Activated T-helper 1 cell treated with Interleukin-2 at 50 U/mL for 16 hours (primary cell): ENCODE data around the gene TOM1L2.

Experiments used
- DNase-seq: peaks from one replicate; pipeline ENCODE4 v3.0.0-alpha.2; 2020; ENCODE audit warnings: low read depth

Gene TOM1L2

GRCh38 chr17:17806611-17807274, 165.5 kb downstream of the TOM1L2 start:
- DNase-seq = no peak

GRCh38 chr17:17806035-17806434, 166.2 kb downstream of the TOM1L2 start:
- no peak for DNase-seq

- no peak for DNase-seq
Observed at GRCh38 chr17:17805575-17805974, 166.6 kb downstream of the TOM1L2 start.

DNA sequence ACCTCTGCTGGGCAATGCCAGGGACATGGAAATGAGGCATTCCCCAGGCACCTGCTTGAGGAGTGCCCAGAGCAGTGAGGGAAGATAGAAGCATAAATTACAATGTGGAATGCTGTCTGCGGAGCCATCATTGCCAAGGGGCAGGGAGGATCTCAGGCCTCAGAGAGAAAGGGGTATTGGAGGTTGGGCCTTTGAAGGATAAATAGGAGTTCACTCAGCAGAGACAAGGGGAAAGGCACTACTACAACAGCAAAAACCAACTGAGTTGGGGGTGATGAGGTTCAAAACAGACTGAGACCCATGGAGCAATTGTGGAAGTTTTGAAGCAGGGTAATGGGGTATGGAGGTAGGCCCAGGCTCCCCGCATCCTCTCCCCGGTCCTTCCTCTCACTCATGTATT, 168.2 kb downstream of the TOM1L2 start:
- no peak for DNase-seq

DNA sequence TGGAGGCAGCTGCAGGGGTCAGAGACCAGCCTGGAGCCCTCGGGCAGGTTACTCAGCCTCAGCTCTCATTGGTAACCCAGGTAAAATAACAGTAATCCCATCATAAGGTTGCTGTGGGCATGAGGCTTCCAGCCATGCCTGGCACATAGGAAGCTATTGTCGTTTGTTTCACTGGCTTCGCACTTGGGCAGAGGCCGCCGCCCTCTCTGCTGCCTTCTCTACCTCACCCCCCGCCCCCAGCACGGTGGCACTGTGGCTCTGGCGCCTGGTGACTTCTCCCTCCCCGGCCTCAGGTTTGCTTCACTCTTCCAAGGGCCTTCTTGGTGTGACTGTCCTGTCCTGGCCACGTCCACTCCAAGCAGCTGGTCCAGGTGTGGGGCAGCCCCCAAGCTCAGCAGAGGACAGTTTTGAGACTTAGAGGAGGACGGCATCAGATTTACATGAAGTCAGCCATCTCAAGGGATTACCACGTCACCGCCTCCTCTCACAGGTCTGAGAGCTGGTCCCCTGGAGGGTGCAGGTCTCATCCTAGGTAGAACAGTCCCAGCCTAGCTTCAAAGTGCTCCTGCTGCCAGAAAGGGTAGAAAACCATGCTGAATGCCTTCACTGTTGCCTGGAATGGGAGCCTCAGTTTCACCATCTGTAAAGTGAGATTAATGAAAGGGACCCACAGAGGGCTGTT, 170.3 kb downstream of the TOM1L2 start:
- no peak for DNase-seq

GRCh38 chr17:17800504-17801021, 171.6 kb downstream of the TOM1L2 start:
- DNase-seq = no peak

- no peak for DNase-seq
Observed at GRCh38 chr17:17798573-17799255, 173.5 kb downstream of the TOM1L2 start.

GRCh38 chr17:17798010-17798556, 174.1 kb downstream of the TOM1L2 start:
- DNase-seq = no peak

DNA sequence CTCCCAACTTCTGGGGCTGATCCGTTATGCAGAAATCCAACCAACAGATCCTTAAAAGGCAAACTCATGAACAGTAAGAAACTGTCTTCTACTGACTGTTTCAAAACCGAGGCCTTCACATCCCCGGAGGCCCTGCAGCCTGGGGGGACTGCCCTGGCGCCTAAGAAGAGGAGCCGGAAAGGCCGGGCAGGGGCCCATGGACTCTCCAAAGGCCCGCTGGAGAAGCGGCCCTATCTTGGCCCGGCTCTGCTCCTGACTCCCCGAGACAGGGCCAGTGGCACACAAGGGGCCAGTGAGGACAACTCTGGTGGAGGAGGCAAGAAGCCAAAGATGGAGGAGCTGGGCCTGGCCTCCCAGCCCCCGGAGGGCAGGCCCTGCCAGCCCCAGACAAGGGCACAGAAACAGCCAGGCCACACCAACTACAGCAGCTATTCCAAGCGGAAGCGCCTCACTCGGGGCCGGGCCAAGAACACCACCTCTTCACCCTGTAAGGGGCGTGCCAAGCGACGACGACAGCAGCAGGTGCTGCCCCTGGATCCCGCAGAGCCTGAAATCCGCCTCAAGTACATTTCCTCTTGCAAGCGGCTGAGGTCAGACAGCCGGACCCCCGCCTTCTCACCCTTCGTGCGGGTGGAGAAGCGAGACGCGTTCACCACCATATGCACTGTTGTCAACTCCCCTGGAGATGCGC, 174.9 kb downstream of the TOM1L2 start:
- DNase-seq = no peak

- no peak for DNase-seq
Observed at GRCh38 chr17:17796787-17797061, 175.5 kb downstream of the TOM1L2 start.

GRCh38 chr17:17795946-17796786, 176.0 kb downstream of the TOM1L2 start:
- no peak for DNase-seq

DNA sequence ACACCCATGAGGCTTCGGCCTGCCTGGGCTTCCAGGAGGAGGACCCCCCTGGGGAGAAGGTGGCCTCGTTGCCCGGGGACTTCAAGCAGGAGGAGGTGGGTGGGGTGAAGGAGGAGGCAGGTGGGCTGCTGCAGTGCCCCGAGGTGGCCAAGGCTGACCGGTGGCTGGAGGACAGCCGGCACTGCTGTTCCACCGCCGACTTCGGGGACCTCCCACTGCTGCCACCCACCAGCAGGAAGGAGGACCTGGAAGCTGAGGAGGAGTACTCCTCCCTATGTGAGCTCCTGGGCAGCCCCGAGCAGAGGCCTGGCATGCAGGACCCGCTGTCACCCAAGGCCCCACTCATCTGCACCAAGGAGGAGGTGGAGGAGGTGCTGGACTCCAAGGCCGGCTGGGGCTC, 176.9 kb downstream of the TOM1L2 start:
- DNase-seq = no peak

DNA sequence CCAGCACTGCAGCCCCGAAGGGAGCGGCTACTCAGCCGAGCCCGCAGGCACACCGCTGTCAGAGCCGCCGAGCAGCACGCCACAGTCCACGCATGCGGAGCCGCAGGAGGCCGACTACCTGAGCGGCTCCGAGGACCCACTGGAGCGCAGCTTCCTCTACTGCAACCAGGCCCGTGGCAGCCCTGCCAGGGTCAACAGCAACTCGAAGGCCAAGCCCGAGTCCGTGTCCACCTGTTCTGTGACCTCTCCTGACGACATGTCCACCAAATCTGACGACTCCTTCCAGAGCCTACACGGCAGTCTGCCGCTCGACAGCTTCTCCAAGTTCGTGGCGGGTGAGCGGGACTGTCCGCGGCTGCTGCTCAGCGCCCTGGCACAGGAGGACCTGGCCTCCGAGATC, 177.8 kb downstream of the TOM1L2 start:
- no peak for DNase-seq
